ENCODE data around the gene ZBTB8OS.

DNA sequence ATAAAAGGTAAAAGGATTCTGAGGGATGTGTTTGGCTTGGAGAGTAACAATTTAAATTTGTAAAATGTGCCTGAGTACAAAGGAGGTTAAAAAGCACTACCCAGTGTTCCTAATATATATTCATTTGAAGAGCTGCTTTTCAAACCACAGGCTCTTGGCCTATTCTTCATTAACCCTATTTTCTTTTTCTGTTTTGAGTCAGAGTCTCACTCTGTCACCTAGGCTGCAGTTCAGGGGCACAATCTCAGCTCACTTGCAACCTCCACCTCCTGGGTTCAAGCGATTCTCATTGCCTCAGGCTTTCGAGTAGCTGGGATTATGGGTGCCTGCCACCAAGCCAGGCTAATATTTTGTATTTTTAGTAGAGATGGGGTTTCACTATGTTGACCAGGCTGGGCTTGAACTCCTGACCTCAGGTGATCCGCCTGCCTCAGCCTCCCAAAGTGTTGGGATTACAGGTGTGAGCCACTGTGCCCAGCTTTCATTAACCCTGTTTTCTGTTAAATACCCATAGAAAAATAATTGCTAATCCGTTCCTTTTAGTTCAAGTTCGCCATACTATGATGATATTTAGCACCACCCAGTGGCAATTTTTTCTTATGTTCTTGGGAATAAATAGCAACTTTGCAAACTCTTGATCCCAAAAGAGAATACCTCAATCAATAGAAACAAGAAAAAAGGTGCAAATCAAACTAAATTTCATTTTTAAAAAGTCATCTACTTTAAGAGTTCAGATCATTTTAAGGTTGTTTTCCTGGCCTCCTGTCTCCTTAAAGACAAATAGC is 30.5 kb downstream of the ZBTB8OS start:
- TF ChIP-seq POLR2A (IDR thresholded peaks at IDR 0.05), result no peak
- TF ChIP-seq, protein P1, sequence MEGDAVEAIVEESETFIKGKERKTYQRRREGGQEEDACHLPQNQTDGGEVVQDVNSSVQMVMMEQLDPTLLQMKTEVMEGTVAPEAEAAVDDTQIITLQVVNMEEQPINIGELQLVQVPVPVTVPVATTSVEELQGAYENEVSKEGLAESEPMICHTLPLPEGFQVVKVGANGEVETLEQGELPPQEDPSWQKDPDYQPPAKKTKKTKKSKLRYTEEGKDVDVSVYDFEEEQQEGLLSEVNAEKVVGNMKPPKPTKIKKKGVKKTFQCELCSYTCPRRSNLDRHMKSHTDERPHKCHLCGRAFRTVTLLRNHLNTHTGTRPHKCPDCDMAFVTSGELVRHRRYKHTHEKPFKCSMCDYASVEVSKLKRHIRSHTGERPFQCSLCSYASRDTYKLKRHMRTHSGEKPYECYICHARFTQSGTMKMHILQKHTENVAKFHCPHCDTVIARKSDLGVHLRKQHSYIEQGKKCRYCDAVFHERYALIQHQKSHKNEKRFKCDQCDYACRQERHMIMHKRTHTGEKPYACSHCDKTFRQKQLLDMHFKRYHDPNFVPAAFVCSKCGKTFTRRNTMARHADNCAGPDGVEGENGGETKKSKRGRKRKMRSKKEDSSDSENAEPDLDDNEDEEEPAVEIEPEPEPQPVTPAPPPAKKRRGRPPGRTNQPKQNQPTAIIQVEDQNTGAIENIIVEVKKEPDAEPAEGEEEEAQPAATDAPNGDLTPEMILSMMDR (IDR thresholded peaks at IDR 0.05), result no peak
